T-helper 22 cell (primary cell): ENCODE results near the gene CMTR1.
A peak's percentile ranks its signal among the peaks of the same experiment; 100 is the strongest.
"Not testable (repeated sequence)": the region's sequence is repeated elsewhere in the genome, so short reads cannot be mapped to it uniquely, and the experiment has no call there.

Source experiments
- DNase-seq: peaks from one replicate; pipeline ENCODE4 v3.0.0-alpha.2; 2020; ENCODE audit warnings: low read depth

Gene CMTR1, protein sequence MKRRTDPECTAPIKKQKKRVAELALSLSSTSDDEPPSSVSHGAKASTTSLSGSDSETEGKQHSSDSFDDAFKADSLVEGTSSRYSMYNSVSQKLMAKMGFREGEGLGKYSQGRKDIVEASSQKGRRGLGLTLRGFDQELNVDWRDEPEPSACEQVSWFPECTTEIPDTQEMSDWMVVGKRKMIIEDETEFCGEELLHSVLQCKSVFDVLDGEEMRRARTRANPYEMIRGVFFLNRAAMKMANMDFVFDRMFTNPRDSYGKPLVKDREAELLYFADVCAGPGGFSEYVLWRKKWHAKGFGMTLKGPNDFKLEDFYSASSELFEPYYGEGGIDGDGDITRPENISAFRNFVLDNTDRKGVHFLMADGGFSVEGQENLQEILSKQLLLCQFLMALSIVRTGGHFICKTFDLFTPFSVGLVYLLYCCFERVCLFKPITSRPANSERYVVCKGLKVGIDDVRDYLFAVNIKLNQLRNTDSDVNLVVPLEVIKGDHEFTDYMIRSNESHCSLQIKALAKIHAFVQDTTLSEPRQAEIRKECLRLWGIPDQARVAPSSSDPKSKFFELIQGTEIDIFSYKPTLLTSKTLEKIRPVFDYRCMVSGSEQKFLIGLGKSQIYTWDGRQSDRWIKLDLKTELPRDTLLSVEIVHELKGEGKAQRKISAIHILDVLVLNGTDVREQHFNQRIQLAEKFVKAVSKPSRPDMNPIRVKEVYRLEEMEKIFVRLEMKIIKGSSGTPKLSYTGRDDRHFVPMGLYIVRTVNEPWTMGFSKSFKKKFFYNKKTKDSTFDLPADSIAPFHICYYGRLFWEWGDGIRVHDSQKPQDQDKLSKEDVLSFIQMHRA

GRCh38 chr6:37432916-37433656 is at the start of gene CMTR1:
TSS of gene CMTR1 (plus strand) at chr6:37433221. CDS start at chr6:37435630, 2,409 bp downstream.
- DNase-seq, result peak; percentile 94

DNA sequence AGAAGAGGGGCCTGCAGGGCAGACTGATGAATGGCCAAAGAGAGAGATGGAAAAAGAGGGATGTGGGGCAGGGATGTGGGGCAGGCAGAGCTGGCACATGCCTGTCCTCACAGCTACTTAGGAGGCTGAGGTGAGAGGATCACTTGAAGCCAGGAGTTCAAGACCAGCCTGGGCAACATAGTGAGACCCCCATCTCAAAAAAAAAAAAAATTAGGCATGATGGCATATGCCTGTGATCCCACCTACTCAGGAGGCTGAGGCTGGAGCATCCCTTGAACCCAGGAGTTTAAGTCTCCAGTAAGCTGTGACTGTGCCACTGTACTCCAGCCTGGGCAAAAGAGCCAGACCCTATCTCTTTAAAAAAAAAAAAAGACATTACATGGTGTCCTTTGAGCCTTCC is 44.4 kb upstream of the CMTR1 start:
- DNase-seq, result no peak

GRCh38 chr6:37389857-37390256 is 43.2 kb upstream of the CMTR1 start:
- no peak for DNase-seq

GRCh38 chr6:37391120-37391519 is 41.9 kb upstream of the CMTR1 start:
- no peak for DNase-seq

DNA sequence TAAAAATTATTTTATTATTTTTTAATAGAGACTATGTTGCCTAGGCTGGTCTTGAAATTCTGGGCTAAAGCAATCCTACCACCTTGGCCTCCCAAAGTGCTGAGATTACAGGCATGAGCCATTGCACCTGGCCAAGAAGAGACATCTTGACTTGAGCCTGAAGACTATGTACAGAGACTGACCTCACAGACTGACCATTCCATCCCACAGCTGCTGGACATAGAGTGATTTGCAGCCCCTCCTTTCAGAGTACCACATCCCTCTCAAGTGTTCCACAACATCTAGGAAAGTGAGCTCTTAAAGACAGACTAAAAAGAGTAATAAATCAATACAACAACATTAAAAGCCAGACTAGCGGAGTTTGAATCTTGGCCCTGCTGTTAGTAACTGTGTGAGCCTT is 40.2 kb upstream of the CMTR1 start:
- DNase-seq, result no peak

- DNase-seq, result no peak
Observed at GRCh38 chr6:37393381-37393929, 39.6 kb upstream of the CMTR1 start.

DNA sequence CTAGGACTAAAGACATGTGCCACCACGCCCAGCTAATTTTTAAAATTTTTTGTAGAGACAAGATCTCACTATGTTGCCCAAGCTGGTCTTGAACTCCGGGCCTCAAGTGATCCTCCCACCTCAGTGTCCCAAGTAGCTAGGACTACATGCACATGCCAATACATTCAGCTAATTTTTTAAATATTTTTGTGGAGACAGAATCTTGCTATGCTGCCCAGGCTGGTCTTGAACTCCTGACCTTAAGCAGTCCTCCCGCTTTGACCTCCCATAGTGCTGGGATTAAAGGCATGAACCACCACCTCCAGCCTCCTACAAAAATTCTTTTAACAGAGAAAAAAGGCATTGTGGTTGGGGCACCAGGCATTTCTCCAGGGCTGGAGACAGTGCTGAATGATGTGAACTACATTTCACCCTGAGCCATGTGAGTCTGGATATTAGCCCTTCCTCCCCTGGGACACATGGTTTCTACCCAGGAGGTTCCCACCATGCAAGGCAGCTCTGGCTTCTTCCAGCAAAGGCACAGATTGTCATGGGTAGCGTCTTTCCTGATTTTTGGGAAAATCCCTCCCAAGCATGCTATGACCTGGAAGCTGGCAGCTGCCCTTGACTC is 36.3 kb upstream of the CMTR1 start:
- DNase-seq, result no peak

DNA sequence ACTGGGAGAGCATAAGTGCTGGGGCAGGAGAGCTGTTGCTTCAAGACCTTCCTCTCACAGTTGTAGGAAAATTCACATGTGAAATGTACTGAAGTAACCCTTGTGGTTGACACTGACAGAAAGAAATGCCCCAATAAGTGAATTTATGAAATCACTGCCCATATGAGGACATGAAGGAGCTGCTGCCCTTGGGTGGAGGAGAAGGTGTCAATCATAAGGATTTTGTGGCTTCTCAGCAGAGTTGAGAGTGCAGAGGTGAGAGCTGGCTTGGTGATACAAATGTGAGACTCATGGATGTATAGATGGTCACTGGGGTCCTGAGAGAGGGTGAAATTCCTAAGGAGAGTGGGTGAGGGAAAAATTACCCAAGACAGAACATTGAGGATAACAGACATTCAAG is 33.9 kb upstream of the CMTR1 start:
- DNase-seq, result no peak

DNA sequence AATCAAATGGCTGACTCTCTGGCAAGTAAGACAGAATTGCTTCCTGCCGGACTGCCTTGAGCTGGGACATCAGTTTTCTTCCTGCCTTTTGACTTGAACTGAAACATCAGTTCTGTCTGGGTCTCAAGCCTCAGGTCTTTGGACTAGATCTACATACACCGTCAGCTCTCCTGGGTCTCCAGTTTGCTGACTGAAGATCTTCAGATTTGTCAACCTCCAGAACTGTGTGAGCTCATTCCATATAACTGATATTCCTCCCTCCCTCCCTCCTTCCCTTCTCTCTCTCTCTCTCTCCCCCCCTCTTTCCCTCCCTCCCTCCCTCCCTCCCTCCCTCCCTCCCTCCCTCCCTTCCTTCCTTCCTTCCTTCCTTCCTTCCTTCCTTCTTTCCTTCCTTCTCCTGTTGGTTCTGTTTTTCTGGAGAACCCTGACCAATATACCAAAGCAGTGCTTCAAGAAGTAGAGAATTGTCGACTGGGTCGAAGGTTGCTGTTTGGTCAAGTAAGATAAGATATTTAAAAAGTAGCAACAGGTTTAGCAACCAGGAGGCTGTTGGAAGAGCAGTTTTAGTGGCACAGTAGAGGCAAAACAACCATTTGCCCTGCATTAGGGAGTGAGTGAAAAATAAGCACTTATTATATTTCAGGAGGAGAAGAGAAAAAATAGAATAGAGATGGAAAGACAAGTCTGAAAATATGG is 33.1 kb upstream of the CMTR1 start:
- no peak for DNase-seq

DNA sequence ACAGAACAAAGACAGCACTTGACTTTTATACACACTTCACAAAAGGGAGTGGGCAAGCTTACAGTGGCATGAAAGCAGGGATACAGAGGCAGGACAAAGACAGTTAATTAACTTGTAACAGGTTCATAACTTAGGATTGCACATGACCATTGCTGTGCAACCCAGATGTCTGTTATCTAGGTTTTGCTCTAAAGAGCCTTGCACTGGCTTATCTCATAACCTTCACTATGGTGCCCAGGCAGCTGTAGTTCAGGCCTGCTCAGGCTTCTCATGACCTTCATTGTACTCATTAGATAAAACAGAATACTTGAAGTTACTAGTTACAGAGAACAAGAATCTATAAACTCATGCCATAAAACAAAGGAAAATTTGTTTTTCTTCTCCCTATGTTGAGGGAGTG is 31.4 kb upstream of the CMTR1 start:
- not testable (repeated sequence) for DNase-seq

DNA sequence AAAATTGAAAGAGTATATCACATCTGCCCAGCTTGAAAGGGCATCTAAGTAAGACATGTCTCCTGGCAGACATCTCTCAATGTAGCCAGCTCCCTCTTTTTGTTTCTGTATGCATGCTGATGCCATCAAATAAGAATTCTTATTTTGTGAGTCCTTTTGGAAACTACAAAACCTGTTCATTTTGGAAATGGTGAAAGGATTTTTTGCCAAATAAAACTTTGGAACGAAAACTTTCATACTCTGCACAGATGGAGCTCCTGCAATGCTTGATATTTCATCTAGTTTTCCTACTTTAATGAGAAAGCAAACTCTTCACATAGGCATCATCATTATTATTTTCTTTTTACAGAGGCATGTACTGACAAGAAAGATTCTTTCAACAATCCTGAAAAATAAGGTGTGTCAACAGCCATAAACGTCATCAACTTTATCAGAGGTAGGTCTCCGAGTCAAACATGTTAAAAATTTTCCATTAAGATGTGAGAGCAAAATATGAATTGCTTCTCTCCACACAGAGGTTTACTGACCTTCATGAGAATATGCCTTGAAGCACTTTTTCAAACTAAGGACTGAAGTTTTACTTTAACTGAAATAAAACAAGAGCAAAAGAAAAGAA is 26.2 kb upstream of the CMTR1 start:
- DNase-seq, result no peak

GRCh38 chr6:37407948-37408347 is 25.1 kb upstream of the CMTR1 start:
- no peak for DNase-seq

GRCh38 chr6:37409501-37409900 is 23.5 kb upstream of the CMTR1 start:
- DNase-seq, result no peak

GRCh38 chr6:37417393-37417792 is 15.6 kb upstream of the CMTR1 start:
- no peak for DNase-seq

DNA sequence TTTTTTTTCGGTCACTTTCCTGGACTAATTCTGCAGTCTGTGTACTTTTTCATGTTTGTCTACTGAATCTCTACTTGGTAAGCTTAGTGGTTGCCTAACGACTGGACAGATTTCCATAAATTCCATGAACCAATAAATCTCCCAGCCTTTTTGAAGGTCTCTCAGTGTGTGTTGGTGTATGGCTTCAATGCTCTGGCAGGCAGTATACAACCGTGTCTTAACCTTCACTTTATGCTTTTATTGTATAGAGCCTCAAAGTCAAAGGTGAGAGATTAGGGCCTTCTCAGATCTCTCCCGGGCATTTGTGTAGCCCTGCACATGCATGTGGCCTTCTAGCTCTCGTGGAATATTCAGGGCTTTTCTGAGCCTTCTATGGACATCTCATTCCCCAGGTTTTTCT is 14.3 kb upstream of the CMTR1 start:
- no peak for DNase-seq

DNA sequence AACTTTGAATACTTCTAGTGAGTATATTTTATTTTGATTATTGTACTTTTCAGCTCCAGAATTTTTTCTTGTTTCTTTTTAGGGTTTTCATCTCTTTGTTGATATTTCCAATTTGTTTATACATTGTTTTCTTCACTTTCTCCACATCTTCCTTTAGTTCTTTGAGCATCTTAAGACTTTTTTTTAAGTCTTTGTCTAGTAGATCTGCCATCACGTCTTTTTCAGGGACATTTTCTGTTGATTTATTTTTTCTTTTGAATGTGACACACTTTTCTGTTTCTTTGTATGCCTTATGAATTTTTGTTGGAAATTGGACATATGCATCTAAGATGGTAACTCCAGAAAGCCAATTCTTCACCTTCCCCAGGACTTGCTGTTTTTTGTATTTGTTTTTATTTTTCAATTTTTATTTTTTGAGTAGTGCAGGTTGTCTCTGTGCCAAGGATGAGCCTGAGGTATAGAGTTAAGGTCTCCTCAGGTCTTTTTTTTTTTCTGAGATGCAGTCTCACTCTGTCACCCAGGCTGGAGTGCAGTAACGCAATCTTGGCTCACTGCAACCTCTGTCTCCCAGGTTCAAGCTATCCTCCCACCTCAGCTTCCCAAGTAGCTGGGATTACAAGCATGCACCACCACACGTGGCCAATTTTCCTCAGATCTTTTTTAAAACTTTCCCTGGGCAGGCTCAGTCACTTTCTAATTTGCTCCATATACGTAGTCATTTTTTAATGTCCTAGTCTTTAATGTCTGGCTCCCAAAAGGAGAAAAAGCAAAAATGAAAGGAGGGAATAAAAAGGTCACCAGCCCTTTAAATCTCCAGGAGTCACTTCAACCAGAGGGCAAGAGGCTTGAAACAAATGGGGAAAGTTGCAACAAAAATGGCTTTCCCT is 6.7 kb upstream of the CMTR1 start:
- DNase-seq, result no peak

GRCh38 chr6:37426945-37427510 is 6.0 kb upstream of the CMTR1 start:
- DNase-seq, result no peak

GRCh38 chr6:37429352-37429750 is 3.7 kb upstream of the CMTR1 start:
- DNase-seq, result no peak

- DNase-seq, result no peak
Observed at GRCh38 chr6:37432590-37432915, 468 bp upstream of the CMTR1 start.
